HepG2 (cell line): ENCODE results near the gene IQCE. TPM values are rescaled to one million over a fixed set of nuclear protein-coding genes. Genes with fewer than 3 reads are reported as not detected.

Experiments used
- CBX2 ChIP-seq, 2 experiments: fragments of 200-600 bp in 1 of 2; sonication (generic); formaldehyde crosslinking in 1 of 2; IDR thresholded peaks; 2 replicates each; pipeline versions ENCODE4 v1.7.0 to v1.8.1; 2018 to 2022; ENCODE audit warnings: low read depth in 2 of 2, low read length in 1 of 2, mild to moderate bottlenecking in 1 of 2, missing genetic modification reagents in 1 of 2
- FOXC1 ChIP-seq: sonication (generic); formaldehyde crosslinking; IDR thresholded peaks from 2 replicates; pipeline ENCODE4 v1.8.0; 2022; ENCODE audit warnings: mild to moderate bottlenecking, missing genetic modification reagents, borderline replicate concordance
- GTF3A ChIP-seq: sonication (generic); formaldehyde crosslinking; conservative IDR thresholded peaks from 2 replicates; pipeline ENCODE4 v1.4.0; 2020; ENCODE audit warnings: mild to moderate bottlenecking, missing genetic modification reagents
- HDAC2 ChIP-seq: sonication (generic); formaldehyde crosslinking; IDR thresholded peaks from 2 replicates; pipeline ENCODE4 v1.4.0; 2020; ENCODE audit warnings: missing genetic modification reagents
- LCORL ChIP-seq, 2 experiments: fragments of 450-650 bp in 1 of 2; sonication (generic) in 1 of 2; formaldehyde crosslinking in 1 of 2; IDR thresholded peaks; 2 replicates each; pipeline versions ENCODE4 v1.5.0 to v1.6.1; 2017 to 2020; ENCODE audit warnings: antibody characterized with exemption in 1 of 2, missing genetic modification reagents in 1 of 2
- NR1H2 ChIP-seq: sonication (generic); formaldehyde crosslinking; IDR thresholded peaks from 2 replicates; pipeline ENCODE4 v1.8.1; 2022; ENCODE audit warnings: low read depth, missing genetic modification reagents, borderline replicate concordance
- PHF20 ChIP-seq: sonication (generic); formaldehyde crosslinking; IDR thresholded peaks from 2 replicates; pipeline ENCODE4 v1.5.0; 2020; ENCODE audit warnings: mild to moderate bottlenecking, missing genetic modification reagents
- REXO4 ChIP-seq: sonication (generic); formaldehyde crosslinking; IDR thresholded peaks from 2 replicates; pipeline ENCODE4 v1.8.0; 2022; ENCODE audit warnings: missing genetic modification reagents, mild to moderate bottlenecking, borderline replicate concordance
- SAP130 ChIP-seq: IDR thresholded peaks from 2 replicates; pipeline ENCODE4 v1.6.1; 2016; ENCODE audit warnings: low read depth
- SOX6 ChIP-seq, 2 experiments: fragments of 450-650 bp in 1 of 2; sonication (generic) in 1 of 2; formaldehyde crosslinking in 1 of 2; IDR thresholded peaks; 2 replicates each; pipeline versions ENCODE4 v1.4.0 to v1.6.1; 2017 to 2020; ENCODE audit warnings: antibody characterized with exemption in 1 of 2, mild to moderate bottlenecking in 1 of 2, missing genetic modification reagents in 1 of 2
- TP53 ChIP-seq: sonication (generic); formaldehyde crosslinking; conservative IDR thresholded peaks from 2 replicates; pipeline ENCODE4 v1.4.0; 2020; ENCODE audit warnings: missing genetic modification reagents
- ZGPAT ChIP-seq: IDR thresholded peaks from 2 replicates; pipeline ENCODE4 v1.6.1; 2016; ENCODE audit warnings: mild to moderate bottlenecking
- ZNF407 ChIP-seq: sonication (generic); formaldehyde crosslinking; IDR thresholded peaks from one replicate; pipeline ENCODE4 v1.5.1; 2020; ENCODE audit warnings: mild to moderate bottlenecking, missing genetic modification reagents; ENCODE audit errors: not compliant biosample characterization
- ZNF431 ChIP-seq: sonication (generic); formaldehyde crosslinking; IDR thresholded peaks from 2 replicates; pipeline ENCODE4 v1.9.0; 2022; ENCODE audit warnings: missing genetic modification reagents, low read depth, mild to moderate bottlenecking, borderline replicate concordance
- ZNF530 ChIP-seq: sonication (generic); formaldehyde crosslinking; IDR thresholded peaks from 2 replicates; pipeline ENCODE4 v1.5.0; 2020; ENCODE audit warnings: low read depth, mild to moderate bottlenecking, missing genetic modification reagents
- ZNF558 ChIP-seq: sonication (generic); formaldehyde crosslinking; IDR thresholded peaks from 2 replicates; pipeline ENCODE4 v1.9.0; 2022; ENCODE audit warnings: mild to moderate bottlenecking, missing genetic modification reagents, borderline replicate concordance
- polyA plus RNA-seq, 8 experiments: library from polyadenylated mRNA; depleted of rRNA in 3 of 8; stranded (reverse) in 7 of 8; unstranded in 1 of 8; fragments of >200 nt; fragmentation: Illumina TruSeq in 4 of 8; extraction: Trizol in 4 of 8; gene quantifications; 2 replicates each; pipeline versions ENCODE4 v1.2.1 to v1.2.3, GENCODE V29; 2011 to 2016; ENCODE audit warnings: low read depth in 4 of 8, missing spikeins in 1 of 8, mixed read lengths in 1 of 8; ENCODE audit not compliant: insufficient read depth in 1 of 8
- total RNA-seq, 5 experiments: library from RNA; depleted of rRNA; stranded (reverse); fragments of >200 nt; fragmentation: Illumina TruSeq; extraction: Trizol; gene quantifications; 2 replicates each; pipeline ENCODE4 v1.2.3, GENCODE V29; 2016; ENCODE audit warnings: low read depth in 1 of 5
- TF ChIP-seq, protein P1 (sequence below): sonication (generic); formaldehyde crosslinking; IDR thresholded peaks from 2 replicates; pipeline ENCODE4 v1.8.1; 2023; ENCODE audit warnings: mild to moderate bottlenecking, missing genetic modification reagents

The IQCE gene
- total and polyA plus RNA-seq, 2 of the 13 experiments (the other 11 are each of a cell fraction or from before 2014, with no cell fraction given), result 1.5 to 2.5 TPM

- TF ChIP-seq REXO4 (CRISPR knock-in tag), result 0 out of 2 replicates have a peak, but pooled peaks have one; percentile 42
- TF ChIP-seq TP53 (CRISPR knock-in tag), result 0 out of 2 replicates have a peak, but pooled peaks have one; percentile 53
- TF ChIP-seq FOXC1 (CRISPR knock-in tag), result peak; percentile 83; the same call in 1 of the 2 replicates
- TF ChIP-seq NR1H2 (CRISPR knock-in tag), result no peak
- peak; percentile 89 for TF ChIP-seq HDAC2 (CRISPR knock-in tag)
- peak; percentile 92 for TF ChIP-seq SAP130
- TF ChIP-seq ZNF558 (CRISPR knock-in tag), result peak; percentile 87; the same call in 1 of the 2 replicates
- peak; percentile 98; the same call in 1 of the 2 replicates for TF ChIP-seq ZNF431 (CRISPR knock-in tag)
- TF ChIP-seq ZNF407, result peak; percentile 85
- TF ChIP-seq SOX6 (IDR thresholded peaks at IDR 0.05), result no peak
- peak; percentile 87 for TF ChIP-seq SOX6 (CRISPR knock-in tag; IDR thresholded peaks at IDR 0.05)
- TF ChIP-seq ZGPAT (CRISPR knock-in tag), result peak; percentile 96
- no peak for TF ChIP-seq CBX2 (IDR thresholded peaks at IDR 0.05; ENCODE audit: low read depth, low read length)
- TF ChIP-seq CBX2 (CRISPR knock-in tag; IDR thresholded peaks at IDR 0.05; ENCODE audit: low read depth), result no peak
- peak; percentile 29; the same call in 1 of the 2 replicates for TF ChIP-seq PHF20 (CRISPR knock-in tag)
- TF ChIP-seq GTF3A (CRISPR knock-in tag), result no peak
- TF ChIP-seq, protein P1, sequence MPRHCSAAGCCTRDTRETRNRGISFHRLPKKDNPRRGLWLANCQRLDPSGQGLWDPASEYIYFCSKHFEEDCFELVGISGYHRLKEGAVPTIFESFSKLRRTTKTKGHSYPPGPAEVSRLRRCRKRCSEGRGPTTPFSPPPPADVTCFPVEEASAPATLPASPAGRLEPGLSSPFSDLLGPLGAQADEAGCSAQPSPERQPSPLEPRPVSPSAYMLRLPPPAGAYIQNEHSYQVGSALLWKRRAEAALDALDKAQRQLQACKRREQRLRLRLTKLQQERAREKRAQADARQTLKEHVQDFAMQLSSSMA (CRISPR knock-in tag), result peak; percentile 96
- TF ChIP-seq ZNF530, result 0 out of 2 replicates have a peak, but pooled peaks have one; percentile 58
- TF ChIP-seq LCORL (IDR thresholded peaks at IDR 0.05), result no peak
- TF ChIP-seq LCORL (CRISPR knock-in tag; IDR thresholded peaks at IDR 0.05), result peak; percentile 90
Observed at GRCh38 chr7:2663121-2663886, 104.5 kb downstream of the IQCE start (continued).
